ENCODE data around the gene PLOD3.

The PLOD3 gene

DNA sequence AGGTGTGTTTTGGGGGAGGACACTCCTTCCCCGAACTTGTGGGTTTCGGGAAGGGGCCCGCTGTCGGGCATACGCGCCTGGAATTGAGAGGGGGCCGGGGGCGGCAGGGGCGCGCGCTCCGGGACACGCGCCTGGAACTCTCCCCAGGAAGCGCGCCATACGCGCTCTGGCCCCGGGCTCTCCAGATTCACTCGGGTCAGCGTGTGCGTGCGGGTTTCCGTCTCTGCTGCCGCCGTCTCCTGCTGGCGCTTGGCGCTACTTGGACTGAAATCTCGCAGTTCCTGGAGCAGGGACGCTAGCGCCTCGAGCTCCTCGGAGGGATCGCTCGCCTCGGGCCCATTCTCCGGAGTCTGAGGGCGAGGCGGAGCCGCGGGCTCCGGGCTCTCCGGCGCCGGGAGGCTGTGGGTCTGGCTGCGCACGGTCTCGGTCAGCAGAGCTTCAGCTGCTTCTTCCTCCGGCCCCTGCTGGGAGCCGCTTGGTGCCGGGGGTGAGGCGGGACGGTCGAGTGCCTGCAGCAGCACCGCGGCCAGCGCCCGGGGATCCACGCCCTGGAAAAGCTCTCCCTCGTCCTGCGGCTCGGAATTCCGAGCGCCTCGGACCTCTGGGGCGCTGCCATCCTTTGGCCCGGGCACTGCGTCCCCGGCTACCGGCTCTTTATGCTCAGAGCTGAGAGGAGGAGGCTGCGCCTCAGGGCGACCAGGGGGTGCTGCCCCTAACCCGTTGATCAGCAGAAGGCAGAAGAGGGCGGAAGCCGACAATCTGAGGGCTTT, 53.1 kb downstream of the PLOD3 start:
- DNase-seq = no peak

DNA sequence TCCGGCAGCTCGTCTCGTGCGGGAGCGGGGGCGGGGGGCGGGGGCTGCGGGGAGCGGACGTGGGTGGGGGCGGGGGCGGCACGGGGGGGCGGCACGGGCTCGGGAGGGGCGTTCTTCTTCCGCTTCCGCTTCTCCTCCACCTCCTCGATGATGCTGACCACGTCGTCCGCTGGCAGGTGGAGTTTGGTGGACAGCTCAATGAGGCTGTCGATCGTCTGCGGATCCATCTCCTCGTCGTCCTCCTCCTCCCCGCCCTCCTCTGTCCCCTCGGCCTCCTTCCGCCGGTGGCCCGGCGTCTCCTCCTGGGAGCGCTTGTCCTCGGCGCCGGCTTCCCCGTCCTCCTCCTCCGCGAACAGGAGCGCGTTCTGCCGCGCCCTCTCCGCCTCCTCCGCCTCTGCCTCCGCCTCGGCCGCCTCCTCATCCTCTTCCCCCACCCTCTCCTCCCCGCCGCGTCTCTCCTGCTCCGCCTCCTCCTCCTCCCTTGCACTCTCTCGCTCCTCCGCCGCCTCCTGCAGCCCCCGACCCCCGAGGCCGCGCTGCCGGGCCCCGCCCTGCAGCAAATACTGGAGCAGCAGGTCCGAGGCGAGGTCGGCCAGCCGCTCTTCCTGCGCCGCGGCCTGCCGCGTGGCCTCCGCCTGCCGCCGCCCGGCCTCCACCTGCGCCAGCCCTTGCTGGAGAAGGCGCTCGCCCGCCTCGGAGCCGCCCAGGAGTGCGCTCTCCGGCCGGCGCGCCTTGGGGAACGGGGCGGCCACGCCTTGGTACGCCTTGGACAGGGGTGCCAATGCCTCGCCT, 53.9 kb downstream of the PLOD3 start:
- DNase-seq = no peak

DNA sequence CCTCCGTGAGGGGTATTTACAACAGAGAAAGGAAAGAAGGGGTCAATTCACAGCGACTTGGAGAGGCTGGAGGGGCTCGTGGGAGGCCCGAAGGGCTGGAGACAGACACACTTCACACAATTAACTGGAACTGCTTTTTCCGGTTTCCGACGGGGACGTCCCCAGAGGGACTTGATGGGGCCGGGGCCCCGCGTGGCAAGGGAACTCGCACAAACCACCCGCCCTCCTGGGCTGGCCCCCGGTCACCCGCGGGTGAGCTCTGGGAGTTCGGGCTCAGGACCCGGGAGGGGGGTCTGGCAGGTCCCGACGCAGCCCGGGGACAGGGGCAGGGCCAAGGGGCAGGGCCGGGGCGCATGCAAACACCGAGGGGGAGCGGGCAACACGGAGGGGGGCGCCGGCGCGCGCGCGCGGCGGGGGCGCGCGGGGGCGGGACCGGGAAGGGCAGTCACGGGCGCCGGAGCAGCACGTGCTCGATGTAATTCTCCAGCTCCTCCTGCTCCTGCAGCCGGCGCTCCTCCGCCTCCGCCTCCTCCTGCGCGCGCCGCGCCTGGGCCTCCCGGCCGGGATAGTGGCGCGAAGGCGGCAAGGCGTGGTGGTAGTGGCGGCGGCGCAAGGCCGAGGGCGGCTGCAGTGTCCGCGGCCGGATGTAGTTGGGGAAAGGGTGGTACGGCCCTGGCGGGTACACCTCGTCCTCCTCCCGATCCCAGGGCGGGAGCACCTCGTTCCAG, 54.7 kb downstream of the PLOD3 start:
- no peak for DNase-seq

DNA sequence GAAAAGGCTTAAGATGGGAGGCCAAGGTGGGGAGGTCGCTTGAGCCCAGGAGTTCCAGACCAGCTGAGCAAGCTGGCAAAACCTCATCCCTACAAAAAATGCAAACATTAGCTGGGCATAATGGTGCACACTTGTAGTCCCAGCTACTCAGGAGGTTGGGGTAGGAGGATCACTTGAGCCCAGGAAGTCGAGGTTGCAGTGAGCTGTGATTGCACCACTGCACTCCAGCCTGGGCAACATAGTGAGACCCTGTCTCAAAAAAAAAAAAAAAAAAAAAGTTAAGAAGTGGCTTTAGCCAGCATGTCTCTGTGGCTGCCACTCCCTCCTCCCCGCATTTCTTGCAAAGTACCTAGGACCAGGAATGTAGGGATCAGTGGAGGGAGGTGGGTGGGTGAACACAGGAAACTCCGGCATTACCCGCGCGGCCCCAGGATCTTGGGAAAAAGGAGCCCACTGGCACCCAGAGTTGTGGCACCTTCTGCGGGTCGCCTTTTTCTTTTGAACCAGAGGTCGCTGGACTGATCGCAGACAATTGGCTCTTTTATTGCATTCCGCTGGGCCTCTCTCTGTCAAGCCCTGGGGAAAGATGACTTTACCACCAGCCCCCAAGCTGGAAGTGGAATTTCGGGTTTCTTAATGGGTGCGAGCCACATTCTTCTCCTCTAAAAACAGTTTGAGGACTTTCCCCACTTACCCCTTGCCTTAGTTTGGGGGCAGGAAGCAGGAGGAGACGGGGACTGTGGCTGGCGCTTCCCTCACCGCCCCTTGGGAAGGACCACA, 55.5 kb downstream of the PLOD3 start:
- DNase-seq = no peak

DNA sequence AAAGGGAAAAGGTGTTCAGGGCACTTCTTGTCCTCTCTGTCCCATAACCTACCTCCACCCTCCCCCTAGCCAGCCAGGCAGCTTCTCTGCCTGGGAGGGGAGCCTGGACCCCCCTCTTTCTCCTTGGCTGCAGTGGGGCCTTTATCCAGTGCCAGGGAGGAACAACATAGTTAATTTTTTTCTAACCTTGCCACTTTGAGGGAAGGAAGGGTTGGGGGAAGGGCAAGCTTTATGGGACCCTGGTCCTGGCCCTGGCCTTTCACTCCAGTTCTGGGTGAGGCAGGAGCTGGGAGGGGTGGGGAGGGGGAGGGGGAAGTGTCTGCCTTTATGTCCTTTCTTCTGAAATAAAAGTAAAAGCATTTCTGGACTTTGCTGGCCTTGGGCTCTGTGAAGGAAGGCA, 56.5 kb downstream of the PLOD3 start:
- DNase-seq = no peak

DNA sequence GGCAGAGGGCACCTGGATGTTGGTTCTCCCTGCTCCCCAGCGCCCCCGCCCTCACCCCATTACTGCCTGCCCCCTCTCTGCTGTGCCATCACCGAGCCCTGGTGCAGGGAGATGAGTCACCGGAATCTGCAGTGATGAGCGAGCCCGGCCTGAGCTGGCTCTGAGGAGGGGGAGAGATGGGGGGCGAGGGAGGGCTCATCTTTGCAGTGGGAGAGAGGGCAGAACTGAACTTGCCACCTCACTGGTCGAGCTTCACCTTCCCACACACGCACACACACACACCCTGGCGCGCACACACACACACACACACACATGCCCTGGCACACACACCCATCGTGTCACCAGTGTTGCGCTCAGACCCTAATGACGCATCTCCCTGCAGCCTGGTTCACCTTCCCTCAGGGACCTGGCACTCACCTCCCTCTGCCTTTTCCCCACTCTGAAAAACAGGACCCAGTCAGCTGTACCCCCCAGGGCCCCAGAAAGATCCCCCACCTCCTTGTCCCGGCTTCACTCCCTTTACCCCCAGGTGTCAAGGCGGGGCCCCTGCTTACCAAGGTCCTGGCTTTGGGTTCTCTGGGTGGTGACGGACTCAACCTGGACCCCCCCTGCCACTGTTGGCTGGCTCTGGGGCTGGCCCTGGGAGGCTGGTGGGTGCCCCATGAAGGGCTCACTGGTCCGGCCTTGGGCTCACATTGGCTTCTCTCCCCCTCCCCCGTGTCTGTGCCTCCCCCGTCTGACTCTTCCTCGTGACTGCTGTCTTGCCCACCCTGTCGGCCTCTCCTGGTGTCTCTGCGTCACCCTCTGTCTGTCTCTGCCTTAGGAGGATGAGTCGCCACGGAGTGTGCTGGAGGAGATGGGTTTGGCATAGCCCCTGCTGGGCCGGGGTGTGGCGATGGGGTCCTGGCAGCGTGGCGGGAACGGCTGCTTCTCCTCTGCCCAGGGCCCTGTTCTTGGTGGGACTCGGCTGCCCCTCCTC, 57.4 kb downstream of the PLOD3 start:
- DNase-seq = no peak

DNA sequence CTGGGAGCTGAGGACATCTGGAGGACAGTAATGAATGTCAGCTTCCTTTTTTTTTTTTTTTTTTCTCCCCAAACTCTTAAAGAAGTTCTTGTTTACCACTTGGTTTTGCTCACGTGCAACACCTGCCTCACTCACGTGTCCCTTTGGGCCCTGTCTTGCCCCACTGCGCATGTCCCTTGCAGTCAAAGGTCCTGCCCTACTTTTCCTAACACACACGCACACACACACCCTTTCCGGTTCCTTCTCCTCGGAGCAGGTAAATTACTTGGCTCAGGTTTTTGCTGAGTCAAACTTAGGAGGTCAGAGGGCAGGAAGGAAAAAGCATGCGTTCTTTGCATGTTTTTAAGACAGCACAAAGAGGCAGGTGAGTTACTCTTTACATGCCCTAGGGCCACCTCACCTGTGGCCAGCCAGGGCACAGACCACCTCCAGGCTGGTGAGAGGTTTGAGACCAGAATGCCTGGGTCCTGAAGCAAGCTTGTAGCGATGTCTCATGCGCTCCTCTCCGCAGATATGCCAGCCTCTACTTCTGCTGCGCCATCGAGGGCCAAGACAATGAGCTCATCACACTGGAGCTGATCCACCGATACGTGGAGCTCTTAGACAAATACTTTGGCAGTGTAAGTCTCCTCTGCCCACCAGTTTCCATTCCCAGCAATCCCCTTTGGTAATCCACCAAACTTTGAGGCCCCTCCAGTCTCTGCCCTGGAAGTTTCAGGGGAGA, 60.4 kb downstream of the PLOD3 start:
- no peak for DNase-seq

DNA sequence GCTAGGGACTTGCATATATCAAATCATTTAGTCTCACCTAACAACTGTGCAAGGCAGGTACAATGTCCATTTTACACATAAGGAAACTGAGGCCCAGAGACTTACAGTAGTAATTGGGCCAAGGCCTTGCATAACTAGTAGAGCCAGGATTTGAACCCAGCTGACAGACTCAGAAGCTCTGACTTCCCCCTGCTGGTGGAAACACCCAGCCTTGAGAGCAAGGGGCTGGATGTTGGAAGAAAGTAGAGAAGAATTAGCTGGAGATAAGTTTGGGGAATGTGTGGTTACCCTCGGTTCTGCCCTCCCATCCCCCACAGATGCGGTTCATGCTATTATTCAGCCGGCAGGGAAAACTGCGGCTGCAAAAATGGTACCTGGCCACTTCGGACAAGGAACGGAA, 61.1 kb downstream of the PLOD3 start:
- DNase-seq = no peak
